HG03045 (cell line): ENCODE data around the gene SLC16A3.
"Not testable (repeated sequence)": the region's sequence is repeated elsewhere in the genome, so short reads cannot be mapped to it uniquely, and the experiment has no call there.

Experiments used
- ATAC-seq: cut with Tn5 transposase; IDR thresholded peaks from one replicate; pipeline ENCODE4 v1.9.1; 2021; ENCODE audit warnings: mild to moderate bottlenecking, moderate library complexity; ENCODE audit not compliant: unreplicated experiment

The SLC16A3 gene

DNA sequence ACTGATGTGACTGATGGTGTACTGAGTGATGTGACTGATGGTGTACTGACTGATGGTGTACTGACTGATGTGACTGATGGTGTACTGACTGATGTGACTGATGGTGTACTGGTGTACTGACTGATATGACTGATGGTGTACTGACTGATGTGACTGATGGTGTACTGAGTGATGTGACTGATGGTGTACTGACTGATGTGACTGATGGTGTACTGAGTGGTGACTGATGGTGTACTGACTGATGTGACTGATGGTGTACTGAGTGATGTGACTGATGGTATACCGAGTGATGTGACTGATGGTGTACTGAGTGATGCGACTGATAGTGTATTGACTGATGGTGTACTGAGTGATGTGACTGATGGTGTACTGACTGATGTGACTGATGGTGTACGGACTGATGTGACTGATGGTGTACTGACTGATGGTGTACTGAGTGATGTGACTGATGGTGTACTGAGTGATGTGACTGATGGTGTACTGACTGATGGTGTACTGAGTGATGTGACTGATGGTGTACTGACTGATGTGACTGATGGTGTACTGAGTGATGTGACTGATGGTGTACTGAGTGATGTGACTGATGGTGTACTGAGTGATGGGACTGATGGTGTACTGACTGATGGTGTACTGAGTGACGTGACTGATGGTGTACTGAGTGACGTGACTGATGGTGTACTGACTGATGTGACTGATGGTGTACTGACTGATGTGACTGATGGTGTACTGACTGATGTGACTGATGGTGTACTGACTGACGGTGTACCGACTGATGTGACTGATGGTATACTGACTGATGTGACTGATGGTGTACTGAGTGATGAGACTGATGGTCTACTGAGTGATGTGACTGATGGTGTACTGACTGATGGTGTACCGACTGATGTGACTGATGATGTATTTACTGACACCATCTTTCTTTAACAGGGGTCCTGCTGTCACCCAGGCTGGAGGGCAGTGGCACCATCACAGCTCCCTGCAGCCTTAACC, 31.4 kb downstream of the SLC16A3 start:
- ATAC-seq, result not testable (repeated sequence)

- ATAC-seq, result no peak
Observed at GRCh38 chr17:82262344-82262743, 33.5 kb downstream of the SLC16A3 start.

GRCh38 chr17:82263641-82264040, 34.8 kb downstream of the SLC16A3 start:
- no peak for ATAC-seq

GRCh38 chr17:82266142-82266541, 37.3 kb downstream of the SLC16A3 start:
- ATAC-seq, result no peak

GRCh38 chr17:82267575-82268379, 38.9 kb downstream of the SLC16A3 start:
- no peak for ATAC-seq

DNA sequence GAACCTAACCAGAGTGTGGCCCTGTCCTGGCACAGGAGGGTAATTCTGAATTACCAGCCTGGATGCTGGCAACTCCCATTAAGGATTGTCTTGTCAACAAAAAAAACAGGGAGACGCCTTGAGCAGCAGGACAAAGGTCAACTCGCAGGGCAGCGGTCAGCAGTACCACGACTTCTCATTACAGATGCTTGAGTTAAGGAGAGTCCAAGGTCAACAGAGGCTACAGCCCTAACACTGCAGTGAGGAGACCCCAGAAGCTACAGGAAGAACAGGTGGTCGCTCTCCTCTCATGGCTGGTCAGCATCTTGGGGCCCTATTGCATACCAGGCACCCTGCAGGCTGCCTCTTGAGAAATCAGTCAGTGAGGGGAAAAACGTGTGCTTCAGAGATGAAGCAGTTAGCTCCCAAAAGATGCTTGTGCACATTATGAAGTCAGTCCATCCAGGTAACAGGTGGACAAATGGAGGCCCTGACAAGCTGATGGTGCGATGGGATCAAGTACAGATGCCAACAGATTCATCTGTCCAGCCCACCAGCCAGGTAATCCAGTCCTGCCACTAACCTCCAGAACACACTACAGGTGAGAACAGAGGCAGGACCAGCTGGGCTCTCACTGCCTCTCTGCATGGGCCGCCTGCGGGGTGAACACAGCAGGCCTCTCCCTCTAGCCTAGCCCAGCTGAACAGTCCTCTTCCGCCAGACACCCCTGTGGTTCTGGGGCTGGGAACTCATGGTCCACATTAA, 40.5 kb downstream of the SLC16A3 start:
- no peak for ATAC-seq

GRCh38 chr17:82269882-82270500, 41.1 kb downstream of the SLC16A3 start:
- ATAC-seq, result no peak

- ATAC-seq, result no peak
Observed at GRCh38 chr17:82270651-82271050, 41.8 kb downstream of the SLC16A3 start.

DNA sequence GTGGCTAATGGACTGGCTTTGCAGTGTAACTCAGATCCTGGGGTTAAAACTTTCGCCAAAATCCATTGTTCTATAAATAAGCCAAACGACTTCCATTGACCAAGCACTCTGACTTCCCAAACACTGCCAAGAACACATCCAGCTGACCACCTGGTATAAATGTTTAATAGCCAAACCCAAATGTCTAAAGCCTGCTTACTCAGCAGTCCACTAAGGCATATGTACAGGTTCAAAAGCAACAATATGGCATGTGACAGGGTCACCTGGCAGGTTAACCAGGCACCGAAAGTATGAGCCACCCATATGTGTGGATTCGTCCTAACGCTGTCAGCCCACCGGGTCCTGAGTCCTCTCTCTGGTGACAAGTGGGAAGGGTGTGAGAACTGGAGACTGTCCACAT, 42.6 kb downstream of the SLC16A3 start:
- no peak for ATAC-seq

DNA sequence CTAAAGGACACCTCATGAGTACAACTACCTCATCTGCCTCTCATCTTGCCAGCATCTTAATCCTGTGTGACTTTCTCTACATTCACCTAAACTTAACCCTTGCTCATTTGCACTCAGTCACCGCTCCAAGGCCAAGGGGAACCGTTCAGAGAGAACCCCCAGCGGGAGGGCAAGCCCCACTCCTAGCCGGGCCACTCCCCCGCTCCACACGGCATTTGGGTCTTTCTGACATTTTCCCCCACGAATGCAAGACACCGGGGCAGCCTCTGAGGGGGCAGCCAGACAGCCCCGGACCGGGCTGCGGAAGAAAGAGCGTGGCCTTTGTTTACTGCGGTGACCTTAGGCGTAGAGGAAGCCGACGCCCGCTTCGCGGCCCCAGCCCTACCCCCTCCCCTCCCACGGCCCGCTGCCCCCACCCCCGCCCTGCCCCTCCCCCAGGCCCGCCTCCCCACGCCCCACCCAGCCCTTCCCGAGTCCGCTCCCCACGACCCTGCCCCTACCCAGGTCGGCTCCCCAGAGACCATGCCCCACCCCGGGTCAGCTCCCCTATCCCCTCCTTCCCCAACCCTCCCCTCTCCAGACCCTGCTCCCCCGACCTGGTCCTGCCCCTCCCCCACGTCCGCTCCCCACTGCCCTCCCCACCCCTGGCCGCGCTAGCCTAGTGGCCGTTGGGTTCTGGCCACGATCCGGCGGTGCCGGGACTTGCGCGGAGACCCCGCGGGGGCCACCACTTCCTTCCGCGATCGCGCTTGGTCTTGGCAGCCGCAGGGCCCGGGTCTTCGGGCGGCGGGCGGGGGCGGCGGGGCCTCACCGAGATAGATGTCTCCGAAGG, 43.9 kb downstream of the SLC16A3 start:
- ATAC-seq, result no peak

DNA sequence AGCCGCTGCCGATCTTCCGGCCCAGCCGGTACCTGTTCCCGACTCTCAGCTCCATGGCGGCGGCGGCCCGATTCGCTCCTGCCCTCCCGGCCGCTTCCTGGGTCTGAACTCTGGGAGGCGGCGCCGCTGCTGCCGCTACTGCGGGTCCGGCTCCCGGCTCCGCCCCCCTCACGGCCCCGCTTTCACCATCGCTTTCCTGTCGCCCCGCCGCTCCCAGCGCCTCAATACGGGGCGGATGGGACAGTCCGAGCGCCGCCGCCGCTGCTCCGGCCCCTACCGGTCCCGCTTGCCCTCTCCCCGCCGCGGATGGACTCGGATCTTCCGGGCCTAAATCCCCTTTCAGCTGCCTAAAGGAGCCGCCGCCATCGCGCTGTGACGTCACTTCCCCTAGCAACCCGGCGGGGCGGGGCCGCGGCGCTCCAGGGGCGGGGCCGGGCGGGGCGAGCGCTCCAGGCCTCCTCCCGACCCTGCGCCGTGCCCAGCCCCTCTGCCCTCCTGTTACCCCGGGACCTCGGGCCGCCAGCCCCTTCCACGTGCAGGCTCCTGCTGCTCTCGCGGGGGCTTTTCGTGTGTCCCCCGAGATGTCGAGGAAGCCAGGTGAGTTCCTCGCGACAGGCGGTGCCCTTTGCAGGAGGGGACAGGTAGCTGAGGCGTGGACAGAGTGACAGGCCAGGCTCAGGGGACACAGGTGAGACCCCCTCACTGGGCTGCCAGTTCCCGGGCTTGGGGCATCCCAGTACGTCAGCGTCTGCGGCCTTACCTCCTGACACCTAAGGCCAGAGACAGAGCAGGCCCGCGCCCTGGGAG, 44.7 kb downstream of the SLC16A3 start, which contains the start of gene CSNK1D:
TSS of gene CSNK1D (minus strand) at position 374 of the 807 bp plus-strand sequence. CDS start at position 55, 319 bp downstream.
- peak; percentile 66 for ATAC-seq

GRCh38 chr17:82274134-82275020, 45.5 kb downstream of the SLC16A3 start:
- ATAC-seq, result no peak

GRCh38 chr17:82275326-82275725, 46.5 kb downstream of the SLC16A3 start:
- no peak for ATAC-seq

- ATAC-seq, result no peak
Observed at GRCh38 chr17:82276938-82277337, 48.1 kb downstream of the SLC16A3 start.

DNA sequence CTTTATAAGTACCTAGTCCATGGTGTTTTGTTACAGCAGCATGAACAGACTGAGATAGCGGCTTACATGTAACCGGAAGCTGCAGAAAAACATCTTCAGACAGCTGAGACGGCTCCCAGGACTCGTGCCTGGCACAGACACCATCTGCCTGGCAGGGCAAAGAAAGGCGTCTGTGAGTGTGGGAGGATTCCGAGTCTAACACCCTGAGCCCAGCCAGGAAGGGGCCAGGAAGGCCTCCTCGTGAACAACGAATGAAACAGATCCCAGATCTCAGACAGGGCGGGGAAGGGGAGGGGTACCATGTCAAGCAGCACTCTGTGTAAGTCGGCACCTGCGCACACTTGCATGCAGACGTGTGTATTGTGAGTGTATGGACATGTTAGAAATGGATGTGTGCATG, 49.0 kb downstream of the SLC16A3 start:
- no peak for ATAC-seq

DNA sequence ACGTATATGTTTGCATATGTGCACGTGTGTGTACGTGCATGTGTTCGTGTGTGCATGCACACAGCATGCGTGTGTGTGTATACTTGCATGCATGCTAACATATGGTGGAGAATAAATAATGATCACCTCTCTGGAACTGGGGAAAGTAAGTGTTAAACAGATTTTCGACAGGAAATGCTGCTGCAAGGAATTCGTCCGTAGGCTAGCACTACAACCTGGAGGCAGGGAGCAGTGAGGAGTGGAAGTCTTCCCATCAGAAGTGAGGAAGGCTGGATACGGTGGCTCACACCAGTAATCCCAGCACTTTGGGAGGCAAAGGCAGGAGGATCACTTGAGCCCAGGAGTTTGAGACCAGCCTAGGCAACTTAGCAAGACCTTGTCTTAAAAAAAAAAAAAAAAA, 49.5 kb downstream of the SLC16A3 start:
- ATAC-seq, result no peak

DNA sequence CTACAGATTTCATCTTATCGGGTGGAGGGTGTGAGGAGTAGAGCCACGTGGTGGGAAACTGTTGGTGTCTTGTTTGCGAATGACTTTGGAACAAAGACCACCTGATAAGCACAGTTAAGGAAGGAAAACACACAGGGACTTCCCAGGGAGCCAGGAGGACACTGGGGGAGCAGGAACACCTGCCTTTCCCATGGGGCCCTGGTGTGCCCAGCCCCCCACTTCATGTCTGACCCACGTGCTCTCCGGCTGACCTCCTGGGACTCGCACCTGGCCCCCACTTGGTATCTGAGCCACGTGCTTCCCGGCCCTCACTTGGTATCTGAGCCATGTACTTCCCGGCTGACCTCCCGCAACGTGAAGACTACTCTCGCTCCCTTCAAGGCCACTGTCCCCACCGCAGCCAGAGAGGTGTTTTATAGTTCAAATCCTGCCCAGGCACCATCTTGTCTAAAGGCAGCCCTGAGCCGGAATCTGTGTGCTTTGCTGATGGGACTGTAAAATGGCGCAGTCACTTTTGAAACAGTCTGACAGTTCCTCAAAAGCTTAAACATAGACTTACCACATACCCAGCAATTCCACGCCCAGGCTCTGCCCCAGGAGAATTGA, 50.0 kb downstream of the SLC16A3 start:
- no peak for ATAC-seq
